GM12878 (cell line): ENCODE measurements around the gene CD63. TPM values are rescaled to one million over a fixed set of nuclear protein-coding genes. Genes with fewer than 3 reads are reported as not detected.
A peak's percentile ranks its signal among the peaks of the same experiment; 100 is the strongest.

ENCODE experiments used
- ATAC-seq: fragments of 200-7000 bp; cut with Tn5 transposase; 3 replicates; pipeline ENCODE4 v1.9.1; 2020; ENCODE audit warnings: mild to moderate bottlenecking, moderate library complexity
- BruUV-seq: library from RNA; stranded (reverse); fragments of 400-500 nt; replicated peaks from 2 replicates; lab custom pipeline; 2021; lab: Mats Ljungman, UMichigan
- CTCF ChIA-PET: fragments of 300-600 bp; sonication (Branson Sonifier 250); formaldehyde crosslinking; extraction: SDS; loops from one replicate; lab custom pipeline; 2021; ENCODE audit warnings: inconsistent platforms; lab: Yijun Ruan, JAX
- POLR2A ChIA-PET: fragments of 350-600 bp; formaldehyde crosslinking; extraction: SDS; loops from one replicate; lab custom pipeline; 2021; ENCODE audit warnings: inconsistent platforms; lab: Charles Lee
- RAD21 ChIA-PET: fragments of 300-600 bp; sonication (Branson Sonifier 250); formaldehyde crosslinking; loops from one replicate; lab custom pipeline; 2023; ENCODE audit warnings: antibody characterized with exemption; ENCODE audit not compliant: unreplicated experiment; lab: Charles Lee
- SMC1A ChIA-PET: fragments of 300-600 bp; sonication (Branson Sonifier 250); formaldehyde crosslinking; loops from one replicate; lab custom pipeline; 2023; ENCODE audit not compliant: unreplicated experiment, uncharacterized antibody; lab: Charles Lee
- DNase-seq: peaks from one replicate; pipeline ENCODE4 v3.0.0-alpha.2; 2011; ENCODE audit warnings: low read depth, low spot score
- FAIRE-seq: peaks from 3 replicates; lab custom pipeline; 2011; peaks lifted over from hg19 to GRCh38; lab: Jason Lieb, UNC
- H2AFZ ChIP-seq: 2 replicates; pipeline ENCODE4 v1.6.0; 2011; ENCODE audit warnings: low read depth, low read length, control low read depth; ENCODE audit not compliant: control insufficient read depth
- H3K27ac ChIP-seq: 2 replicates; pipeline ENCODE4 v1.5.1; 2011; ENCODE audit warnings: control low read depth; ENCODE audit not compliant: control insufficient read depth, insufficient read depth
- H3K27me3 ChIP-seq, 2 experiments: replicated peaks in 1 of 2; 2 replicates each; pipeline versions ENCODE4 v1.6.0 to v1.6.1; 2011; ENCODE audit warnings: low read length in 1 of 2; ENCODE audit not compliant: control insufficient read depth in 2 of 2, insufficient read depth in 2 of 2
- H3K36me3 ChIP-seq, 2 experiments: 2 replicates each; pipeline ENCODE4 v1.5.1; 2011; ENCODE audit warnings: low read length in 1 of 2; ENCODE audit not compliant: control insufficient read depth in 2 of 2, insufficient read depth in 2 of 2
- H3K4me1 ChIP-seq: 2 replicates; pipeline ENCODE4 v1.6.1; 2011; ENCODE audit warnings: mild to moderate bottlenecking, low read length, moderate library complexity, mixed read lengths; ENCODE audit not compliant: control insufficient read depth, insufficient read depth
- H3K4me2 ChIP-seq: 2 replicates; pipeline ENCODE4 v1.6.0; 2011; ENCODE audit warnings: control low read depth; ENCODE audit not compliant: control insufficient read depth, insufficient read depth
- H3K4me3 ChIP-seq: fragments of 200-600 bp; sonication (generic); 2 replicates; pipeline ENCODE4 v1.5.1; 2016
- H3K79me2 ChIP-seq: 2 replicates; pipeline ENCODE4 v1.6.0; 2011; ENCODE audit warnings: low read length; ENCODE audit not compliant: control insufficient read depth, insufficient read depth
- H3K9ac ChIP-seq: 2 replicates; pipeline ENCODE4 v1.8.0; 2011; ENCODE audit warnings: low read length, control low read depth, mixed read lengths; ENCODE audit not compliant: control insufficient read depth, insufficient read depth
- H3K9me3 ChIP-seq: replicated peaks from 3 replicates; pipeline ENCODE4 v1.5.1; 2011; ENCODE audit warnings: mild to moderate bottlenecking, low read length; ENCODE audit not compliant: control insufficient read depth, insufficient read depth
- H4K20me1 ChIP-seq: 2 replicates; pipeline ENCODE4 v1.6.0; 2011; ENCODE audit not compliant: control insufficient read depth, insufficient read depth
- CREB1 ChIP-seq: IDR thresholded peaks from 2 replicates; pipeline ENCODE4 v1.6.1; 2012; ENCODE audit warnings: low read depth, mild to moderate bottlenecking, inconsistent platforms
- CREM ChIP-seq: IDR thresholded peaks from 2 replicates; pipeline ENCODE4 v1.6.1; 2014; ENCODE audit warnings: antibody characterized with exemption, low read depth
- DPF2 ChIP-seq: fragments of 450-650 bp; IDR thresholded peaks from 2 replicates; pipeline ENCODE4 v1.6.1; 2017; ENCODE audit warnings: mild to moderate bottlenecking
- IKZF1 ChIP-seq: fragments of 450-650 bp; conservative IDR thresholded peaks from 2 replicates; pipeline ENCODE4 v1.6.1; 2017; ENCODE audit warnings: antibody characterized with exemption, mild to moderate bottlenecking
- NFIC ChIP-seq: IDR thresholded peaks from 2 replicates; pipeline ENCODE4 v1.6.1; 2012; ENCODE audit warnings: low read depth, mild to moderate bottlenecking, inconsistent platforms, low read length, moderate library complexity
- RAD21 ChIP-seq: IDR thresholded peaks from 2 replicates; pipeline ENCODE4 v1.6.1; 2011; ENCODE audit warnings: mild to moderate bottlenecking, low read depth, low read length, moderate library complexity; ENCODE audit not compliant: insufficient read depth
- SIX5 ChIP-seq: IDR thresholded peaks from 2 replicates; pipeline ENCODE4 v1.6.1; 2011; ENCODE audit warnings: mild to moderate bottlenecking, low read depth, low read length, moderate library complexity; ENCODE audit not compliant: severe bottlenecking
- ZNF622 ChIP-seq: fragments of 450-650 bp; IDR thresholded peaks from 2 replicates; pipeline ENCODE4 v1.6.1; 2017; ENCODE audit warnings: mild to moderate bottlenecking, inconsistent platforms
- WGBS: methylation state at CpG from one replicate; pipeline ENCODE4 v1.1.6; 2016; ENCODE audit warnings: low lambda C conversion rate; ENCODE audit not compliant: insufficient replicate concordance, insufficient coverage; ENCODE audit errors: missing lambda C conversion rate; 5-methylcytosine and 5-hydroxymethylcytosine counted together
- in situ Hi-C: fragments of 300-500 bp; cut with MboI; formaldehyde crosslinking; loops from 9 replicates; pipeline ENCODE4 v1.14.3; 2018; ENCODE audit warnings: mixed read lengths
- intact Hi-C: fragments of 100-400 bp; cut with micrococcal nuclease; formaldehyde crosslinking; loops from one replicate; pipeline ENCODE4 v1.14.2; 2022; ENCODE audit not compliant: unreplicated experiment
- polyA plus RNA-seq, 11 experiments: library from polyadenylated mRNA; depleted of rRNA in 4 of 11; unstranded in 6 of 11; stranded (reverse) in 5 of 11; fragments of >200 nt; fragmentation: Nextera tagmentation in 4 of 11; fragmentation: Illumina TruSeq in 1 of 11; extraction: Ambion mirVana in 4 of 11; extraction: Trizol in 1 of 11; gene quantifications; 1 replicate in 1 of 11; 2 replicates in 10 of 11; pipeline versions ENCODE4 v1.2.1 to v1.2.3, GENCODE V29; 2011 to 2016; ENCODE audit warnings: inconsistent platforms in 2 of 11, missing spikeins in 2 of 11, low read depth in 1 of 11
- total RNA-seq, 4 experiments: library from RNA; depleted of rRNA in 3 of 4; stranded (reverse); fragments of >200 nt in 3 of 4; fragmentation: Illumina TruSeq in 1 of 4; extraction: Trizol in 1 of 4; gene quantifications; 2 replicates each; pipeline versions ENCODE4 v1.2.1 to v1.2.3, GENCODE V29; 2013 to 2021
- TF ChIP-seq, protein P1 (sequence below): fragments of 450-650 bp; formaldehyde crosslinking; IDR thresholded peaks from 2 replicates; pipeline ENCODE4 v1.4.0; 2020; ENCODE audit warnings: mild to moderate bottlenecking, moderate library complexity
- TF ChIP-seq, protein P2 (sequence below), 3 experiments: IDR thresholded peaks in 2 of 3; conservative IDR thresholded peaks in 1 of 3; 2 replicates each; pipeline ENCODE4 v1.5.1; 2011; ENCODE audit warnings: low read depth in 3 of 3, low read length in 3 of 3, mild to moderate bottlenecking in 3 of 3, control low read depth in 2 of 3, moderate library complexity in 2 of 3, inconsistent platforms in 1 of 3, mixed read lengths in 1 of 3; ENCODE audit not compliant: control insufficient read depth in 2 of 3, insufficient read depth in 1 of 3; ENCODE audit errors: extremely low read depth in 1 of 3

The CD63 gene
- total and polyA plus RNA-seq, 10 of the 15 experiments (the other 5 are each of a cell fraction or from before 2014, with no cell fraction given) = 147 to 220 (median 183) TPM

DNA sequence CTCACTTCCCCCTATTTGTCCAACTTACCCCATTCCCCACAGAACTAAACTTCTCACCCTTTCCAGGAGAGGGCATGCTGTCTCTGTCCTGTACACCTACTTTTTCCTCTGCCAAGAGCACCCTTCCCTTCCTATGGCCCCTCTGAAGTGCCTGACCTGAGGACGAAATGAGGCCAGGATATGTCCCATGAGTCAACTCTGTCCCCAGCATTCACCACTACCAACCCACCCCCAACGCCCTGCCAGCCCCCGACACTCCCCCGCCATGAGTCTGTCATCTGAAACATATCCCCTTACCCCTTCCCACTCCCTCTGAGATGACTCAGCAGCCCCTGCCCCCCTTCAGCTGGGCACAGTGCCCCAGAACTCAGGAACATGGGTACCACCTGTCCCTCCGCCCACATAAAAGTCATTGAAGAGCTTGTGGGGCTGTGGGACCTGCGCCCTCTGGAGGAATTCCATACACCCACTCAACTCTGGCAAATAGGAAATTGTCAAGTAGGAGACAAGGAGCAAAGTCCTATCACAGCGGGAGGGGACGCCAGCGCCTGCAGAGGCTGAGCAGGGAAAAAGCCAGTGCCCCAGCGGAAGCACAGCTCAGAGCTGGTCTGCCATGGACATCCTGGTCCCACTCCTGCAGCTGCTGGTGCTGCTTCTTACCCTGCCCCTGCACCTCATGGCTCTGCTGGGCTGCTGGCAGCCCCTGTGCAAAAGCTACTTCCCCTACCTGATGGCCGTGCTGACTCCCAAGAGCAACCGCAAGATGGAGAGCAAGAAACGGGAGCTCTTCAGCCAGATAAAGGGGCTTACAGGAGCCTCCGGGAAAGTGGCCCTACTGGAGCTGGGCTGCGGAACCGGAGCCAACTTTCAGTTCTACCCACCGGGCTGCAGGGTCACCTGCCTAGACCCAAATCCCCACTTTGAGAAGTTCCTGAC lies 47.4 kb downstream of the CD63 start:
- ATAC-seq (peak; percentile 78), FAIRE-seq (no peak), DNase-seq (no peak)
- RAD21 ChIA-PET = interaction anchor here (0.6 to 1.4 kb wide), 7 partner anchors 8 to 730 kb away, joined by 3 to 8 read pairs (median 4); partner anchors contain the start of gene BLOC1S1
- 19% methylated on average over 17 of the region's 17 CpGs for WGBS
- H3K9me3 ChIP-seq = no peaks in the 10 kb centered on the region
- H3K9ac ChIP-seq = no peak overlapping the region
- peak; percentile 23; the same call in 1 of the 2 replicates for TF ChIP-seq RAD21
- TF ChIP-seq DPF2 = no peak
- no peak for TF ChIP-seq NFIC
- TF ChIP-seq, protein P1, sequence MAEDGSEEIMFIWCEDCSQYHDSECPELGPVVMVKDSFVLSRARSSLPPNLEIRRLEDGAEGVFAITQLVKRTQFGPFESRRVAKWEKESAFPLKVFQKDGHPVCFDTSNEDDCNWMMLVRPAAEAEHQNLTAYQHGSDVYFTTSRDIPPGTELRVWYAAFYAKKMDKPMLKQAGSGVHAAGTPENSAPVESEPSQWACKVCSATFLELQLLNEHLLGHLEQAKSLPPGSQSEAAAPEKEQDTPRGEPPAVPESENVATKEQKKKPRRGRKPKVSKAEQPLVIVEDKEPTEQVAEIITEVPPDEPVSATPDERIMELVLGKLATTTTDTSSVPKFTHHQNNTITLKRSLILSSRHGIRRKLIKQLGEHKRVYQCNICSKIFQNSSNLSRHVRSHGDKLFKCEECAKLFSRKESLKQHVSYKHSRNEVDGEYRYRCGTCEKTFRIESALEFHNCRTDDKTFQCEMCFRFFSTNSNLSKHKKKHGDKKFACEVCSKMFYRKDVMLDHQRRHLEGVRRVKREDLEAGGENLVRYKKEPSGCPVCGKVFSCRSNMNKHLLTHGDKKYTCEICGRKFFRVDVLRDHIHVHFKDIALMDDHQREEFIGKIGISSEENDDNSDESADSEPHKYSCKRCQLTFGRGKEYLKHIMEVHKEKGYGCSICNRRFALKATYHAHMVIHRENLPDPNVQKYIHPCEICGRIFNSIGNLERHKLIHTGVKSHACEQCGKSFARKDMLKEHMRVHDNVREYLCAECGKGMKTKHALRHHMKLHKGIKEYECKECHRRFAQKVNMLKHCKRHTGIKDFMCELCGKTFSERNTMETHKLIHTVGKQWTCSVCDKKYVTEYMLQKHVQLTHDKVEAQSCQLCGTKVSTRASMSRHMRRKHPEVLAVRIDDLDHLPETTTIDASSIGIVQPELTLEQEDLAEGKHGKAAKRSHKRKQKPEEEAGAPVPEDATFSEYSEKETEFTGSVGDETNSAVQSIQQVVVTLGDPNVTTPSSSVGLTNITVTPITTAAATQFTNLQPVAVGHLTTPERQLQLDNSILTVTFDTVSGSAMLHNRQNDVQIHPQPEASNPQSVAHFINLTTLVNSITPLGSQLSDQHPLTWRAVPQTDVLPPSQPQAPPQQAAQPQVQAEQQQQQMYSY (CRISPR knock-in tag) = no peak
- no peak for TF ChIP-seq ZNF622
- no peak for TF ChIP-seq SIX5
- TF ChIP-seq, protein P2, sequence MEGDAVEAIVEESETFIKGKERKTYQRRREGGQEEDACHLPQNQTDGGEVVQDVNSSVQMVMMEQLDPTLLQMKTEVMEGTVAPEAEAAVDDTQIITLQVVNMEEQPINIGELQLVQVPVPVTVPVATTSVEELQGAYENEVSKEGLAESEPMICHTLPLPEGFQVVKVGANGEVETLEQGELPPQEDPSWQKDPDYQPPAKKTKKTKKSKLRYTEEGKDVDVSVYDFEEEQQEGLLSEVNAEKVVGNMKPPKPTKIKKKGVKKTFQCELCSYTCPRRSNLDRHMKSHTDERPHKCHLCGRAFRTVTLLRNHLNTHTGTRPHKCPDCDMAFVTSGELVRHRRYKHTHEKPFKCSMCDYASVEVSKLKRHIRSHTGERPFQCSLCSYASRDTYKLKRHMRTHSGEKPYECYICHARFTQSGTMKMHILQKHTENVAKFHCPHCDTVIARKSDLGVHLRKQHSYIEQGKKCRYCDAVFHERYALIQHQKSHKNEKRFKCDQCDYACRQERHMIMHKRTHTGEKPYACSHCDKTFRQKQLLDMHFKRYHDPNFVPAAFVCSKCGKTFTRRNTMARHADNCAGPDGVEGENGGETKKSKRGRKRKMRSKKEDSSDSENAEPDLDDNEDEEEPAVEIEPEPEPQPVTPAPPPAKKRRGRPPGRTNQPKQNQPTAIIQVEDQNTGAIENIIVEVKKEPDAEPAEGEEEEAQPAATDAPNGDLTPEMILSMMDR (IDR thresholded peaks at IDR 0.05 in 2 of 3, conservative IDR thresholded peaks at IDR 0.05 in 1 of 3; ENCODE audit: control insufficient read depth in 2 of 3, extremely low read depth in 1 of 3, insufficient read depth in 1 of 3, low read depth in 3 of 3, low read length in 3 of 3) = peak; percentile 13 to 24 (median 19); a peak in 4 of 6 replicates
- TF ChIP-seq CREB1 = no peak
- TF ChIP-seq CREM = no peak
- peak; percentile 42; the same call in 1 of the 2 replicates for TF ChIP-seq IKZF1
- intact Hi-C loops = no loop called here
- POLR2A ChIA-PET = no interaction called here
- H3K79me2 ChIP-seq = no peaks in the 10 kb centered on the region
- H3K4me3 ChIP-seq = peak overlapping the region; percentile 23; the same call in 1 of the 2 replicates
- in situ Hi-C loops = no loop called here
- peak overlapping the region; percentile 61 for H3K4me2 ChIP-seq
- no TSS peak for BruUV-seq
- H3K27ac ChIP-seq = no peak overlapping the region
- peaks cover 10% of the 10 kb centered on the region for H3K4me1 ChIP-seq
- SMC1A ChIA-PET = interaction anchor here (0.8 to 1.4 kb wide), 5 partner anchors 24 to 52 kb away, joined by 3 to 4 read pairs (median 3); partner anchors contain the start of gene BLOC1S1
- CTCF ChIA-PET = interaction anchor here (0.6 to 1.7 kb wide), 14 partner anchors 8 to 57 kb away, joined by 3 to 13 read pairs (median 4); partner anchors contain the start of gene BLOC1S1
- no peaks in the 10 kb centered on the region for H4K20me1 ChIP-seq
- no peaks in the 10 kb centered on the region for H3K27me3 ChIP-seq
- H2AFZ ChIP-seq = peak overlapping the region; percentile 70
- H3K36me3 ChIP-seq = no peaks in the 10 kb centered on the region
